Measurements from ENCODE around the gene GNG10.
"Not testable (repeated sequence)": the region's sequence is repeated elsewhere in the genome, so short reads cannot be mapped to it uniquely, and the experiment has no call there.

GNG10 gene

DNA sequence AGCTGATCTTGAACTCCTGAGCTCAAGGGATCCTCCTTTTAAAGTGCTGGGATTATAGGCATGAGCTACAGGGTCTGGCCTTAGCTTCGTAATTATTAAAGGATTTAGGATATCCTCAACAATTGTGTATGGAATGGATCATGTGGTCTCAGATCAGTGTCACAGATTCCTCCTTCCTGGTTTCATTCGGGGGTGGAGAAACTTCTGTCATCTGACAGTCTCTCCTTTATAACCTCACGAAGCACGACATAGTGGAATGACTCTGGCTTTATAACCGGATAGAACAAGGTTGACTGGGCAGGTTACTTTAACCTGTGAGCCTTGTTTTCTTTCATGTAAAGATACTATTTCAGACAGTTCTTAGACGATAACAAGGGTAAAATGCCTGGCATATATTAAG lies 4.4 kb upstream of the GNG10 start:
- no peak for DNase-seq

- no peak for DNase-seq
These were observed 2.5 kb upstream of the GNG10 start for GRCh38 chr9:111658943-111659342.

GRCh38 chr9:111659691-111660090 lies 1.7 kb upstream of the GNG10 start:
- DNase-seq: no peak

GRCh38 chr9:111661802-111662521 lies 557 bp downstream of the GNG10 start:
- peak; percentile 7 for DNase-seq

DNA sequence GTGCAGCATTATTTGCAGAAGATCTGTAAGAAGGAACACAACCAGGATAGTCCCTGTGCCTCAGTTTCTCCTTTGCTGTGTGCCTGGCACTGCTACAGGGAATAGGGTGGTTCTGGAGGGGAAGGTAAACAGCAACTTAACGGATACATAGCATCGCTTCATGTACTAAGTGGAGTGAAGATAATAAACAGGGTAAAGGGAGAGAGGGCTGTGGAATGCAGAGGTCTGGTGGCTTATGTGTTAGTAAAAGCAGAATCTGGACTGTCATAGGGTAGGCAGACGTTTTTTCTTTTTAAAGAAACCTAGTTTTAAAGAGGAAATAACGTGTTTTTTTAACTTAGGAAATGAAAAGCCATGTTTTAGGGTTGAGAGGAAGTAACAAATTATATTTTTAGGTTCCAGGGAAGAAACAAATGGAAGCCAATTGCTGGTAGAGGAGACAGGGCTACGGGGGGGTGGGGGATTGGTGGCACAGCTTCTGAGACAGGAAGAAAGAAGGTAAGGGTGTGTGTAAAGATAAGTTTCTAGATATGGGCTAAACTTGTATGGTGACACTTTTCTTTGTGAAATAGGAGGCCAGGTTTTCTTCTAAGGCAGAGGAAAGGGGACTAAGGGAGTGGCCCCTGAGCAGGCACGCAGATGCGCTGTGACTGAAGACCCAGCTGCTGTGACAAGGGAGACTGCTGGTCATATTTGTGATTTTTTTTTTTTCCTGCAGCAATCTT lies 1.3 kb downstream of the GNG10 start:
- no peak for DNase-seq

DNA sequence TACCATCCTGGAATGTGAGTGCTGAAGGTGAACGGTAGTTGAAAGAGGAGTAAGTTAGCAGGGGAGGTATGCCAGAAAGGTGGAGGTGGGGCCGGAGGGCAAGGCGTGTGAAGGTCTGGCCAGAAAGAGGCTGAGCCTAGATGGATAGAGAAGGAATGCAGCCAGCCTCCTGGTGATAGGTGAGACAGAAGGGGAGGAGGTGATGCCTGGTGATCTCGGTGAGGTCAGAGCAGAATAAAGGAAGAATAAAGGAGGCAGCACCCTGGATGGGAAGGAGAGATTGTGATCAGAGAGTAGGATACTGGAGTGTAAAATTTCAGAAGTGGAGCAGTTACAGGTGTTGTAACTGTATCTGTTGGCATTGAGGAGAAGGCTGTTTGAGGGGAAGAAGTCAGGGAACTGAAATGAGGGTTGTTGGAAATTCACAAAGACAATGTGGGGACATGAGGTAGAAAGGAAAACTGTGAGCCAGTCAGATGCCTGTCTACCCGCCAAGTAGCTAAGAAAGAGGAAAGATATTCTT lies 2.0 kb downstream of the GNG10 start:
- DNase-seq: no peak

DNA sequence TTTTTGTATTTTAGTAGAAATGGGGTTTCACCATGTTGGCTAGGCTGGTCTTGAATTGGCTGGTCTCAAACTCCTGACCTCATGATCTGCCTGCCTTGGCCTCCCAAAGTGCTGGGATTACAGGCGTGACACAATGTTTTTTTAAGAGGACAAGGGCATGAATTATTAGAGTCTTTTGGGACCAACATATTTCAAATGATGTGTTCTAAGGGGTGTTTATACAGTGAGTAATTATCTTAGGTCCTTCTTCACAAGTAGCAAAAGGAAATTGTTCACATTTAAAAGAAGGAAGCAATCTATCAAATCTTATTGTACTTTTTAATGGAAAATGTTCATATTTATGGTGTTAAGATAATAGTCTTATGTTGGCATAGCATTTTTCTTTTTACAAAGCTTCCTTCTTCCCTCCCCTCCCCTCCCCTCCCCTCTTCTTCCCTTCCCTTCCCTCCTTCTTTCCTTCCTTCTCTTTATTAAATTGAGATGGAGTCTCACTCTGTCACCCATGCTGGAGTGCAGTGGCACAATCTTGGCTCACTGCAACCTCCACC lies 6.7 kb downstream of the GNG10 start:
- DNase-seq: no peak

DNA sequence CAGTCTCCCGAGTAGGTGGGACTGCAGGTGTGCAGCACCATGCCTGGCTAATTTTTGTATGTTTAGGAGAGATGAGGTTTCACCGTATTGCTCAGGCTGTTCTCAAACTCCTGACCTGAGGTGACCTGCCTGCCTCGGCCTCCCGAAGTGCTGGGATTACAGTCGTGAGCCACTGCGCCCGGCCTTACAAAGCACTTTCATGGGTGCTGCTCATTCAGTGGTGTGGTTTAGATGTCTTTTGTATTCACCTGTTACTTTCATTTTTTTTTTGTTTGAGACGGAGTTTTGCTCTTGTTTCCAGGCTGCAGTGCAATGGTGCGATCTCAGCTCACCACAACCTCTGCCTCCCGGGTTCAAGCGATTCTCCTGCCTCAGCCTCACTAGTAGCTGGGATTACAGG lies 7.2 kb downstream of the GNG10 start:
- not testable (repeated sequence) for DNase-seq

GRCh38 chr9:111674319-111674718 lies 12.9 kb downstream of the GNG10 start:
- no peak for DNase-seq

DNA sequence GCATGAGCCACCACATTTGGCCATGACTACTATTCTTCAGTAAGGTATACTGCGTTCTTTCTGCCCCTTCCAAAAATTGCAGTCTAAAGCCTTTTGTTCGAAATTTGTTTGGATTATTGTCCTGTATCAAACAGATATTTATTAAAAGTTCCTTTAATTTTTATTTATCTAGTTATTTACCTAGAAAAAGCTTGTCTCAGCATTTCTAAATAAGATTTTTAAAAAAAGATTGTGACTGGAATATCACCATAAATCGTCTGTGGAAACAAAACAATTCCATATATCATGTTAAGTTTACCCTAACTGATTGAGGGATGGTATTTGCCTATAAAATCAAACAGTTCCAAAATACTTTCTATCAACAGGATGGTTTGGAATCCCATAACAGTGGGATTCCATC lies 14.7 kb downstream of the GNG10 start:
- no peak for DNase-seq

DNA sequence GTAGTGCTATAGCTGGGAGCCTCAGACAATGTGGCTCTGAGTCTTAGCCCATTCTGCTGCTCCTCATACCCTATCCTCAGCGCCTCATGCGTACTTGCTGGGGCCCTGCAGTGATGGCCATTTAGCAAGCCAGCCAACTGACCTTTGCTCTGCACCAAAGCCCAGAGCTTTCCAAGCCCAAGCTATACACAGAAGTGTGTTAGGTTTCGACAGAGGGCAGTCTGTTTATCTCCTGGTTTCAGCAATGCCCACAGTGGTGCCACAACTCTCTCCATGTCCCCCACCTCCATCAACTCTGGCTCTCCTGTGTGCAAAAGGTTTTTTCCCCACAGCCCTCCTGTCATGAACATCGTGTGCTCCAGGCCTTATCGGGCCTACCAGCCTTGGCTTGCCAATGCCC lies 16.9 kb downstream of the GNG10 start:
- no peak for DNase-seq

- DNase-seq: no peak
These were observed 17.8 kb downstream of the GNG10 start for GRCh38 chr9:111679199-111679598.

GRCh38 chr9:111683392-111683791 lies 22.0 kb downstream of the GNG10 start:
- DNase-seq: no peak

DNA sequence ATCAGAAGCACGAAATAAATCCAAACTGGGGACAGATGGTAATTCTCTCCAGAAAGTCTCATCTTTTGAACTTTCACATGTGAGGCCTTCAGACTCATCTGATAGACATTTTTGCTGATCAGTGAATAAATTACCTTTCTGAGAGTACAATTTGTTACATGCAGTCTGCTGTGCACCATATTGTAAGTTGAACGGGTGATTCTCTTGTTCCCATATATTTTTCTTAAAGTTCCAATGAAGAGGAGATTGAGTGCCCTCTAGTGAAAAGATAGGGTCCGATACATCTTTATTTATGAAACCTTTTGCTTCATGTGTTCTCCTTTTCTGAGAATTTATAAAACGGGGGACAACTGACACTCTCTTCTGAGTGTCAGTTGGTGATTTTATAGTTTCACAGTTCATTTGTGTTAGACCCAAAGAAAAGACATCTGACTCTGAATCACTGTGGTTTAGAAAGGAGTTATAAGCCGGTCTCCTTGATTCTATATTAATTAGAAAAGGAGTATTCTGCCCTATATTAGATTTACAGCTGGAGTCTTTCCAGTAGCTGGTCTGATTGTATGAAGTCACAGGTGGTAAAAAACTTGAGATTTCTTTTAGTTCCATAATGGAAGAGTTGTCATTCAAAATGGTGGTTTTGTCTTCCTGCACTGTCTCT lies 30.4 kb downstream of the GNG10 start:
- peak; percentile 39 for DNase-seq

- no peak for DNase-seq
These were observed 35.4 kb downstream of the GNG10 start for GRCh38 chr9:111696796-111697195.

DNA sequence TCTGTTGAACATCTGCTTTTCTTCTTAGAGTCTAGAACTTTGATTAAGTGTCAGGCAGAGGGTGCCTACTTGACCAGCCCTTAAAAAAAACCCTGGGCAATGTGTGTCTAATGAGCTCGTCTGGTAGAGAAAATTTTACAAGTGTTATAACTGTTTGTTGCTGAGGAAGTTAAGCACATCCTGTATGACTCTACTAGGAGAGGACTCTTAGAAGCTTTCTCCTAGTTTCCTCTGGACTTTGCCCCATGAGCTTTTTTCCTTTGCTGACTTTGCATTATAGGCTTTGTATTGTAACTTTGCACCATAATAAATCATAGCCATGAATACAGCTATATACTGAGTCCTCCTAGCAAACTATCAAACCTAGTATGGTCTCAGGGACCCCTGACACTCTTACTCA lies 39.4 kb downstream of the GNG10 start:
- DNase-seq: no peak

GRCh38 chr9:111704503-111704902 lies 43.1 kb downstream of the GNG10 start:
- DNase-seq: no peak

DNA sequence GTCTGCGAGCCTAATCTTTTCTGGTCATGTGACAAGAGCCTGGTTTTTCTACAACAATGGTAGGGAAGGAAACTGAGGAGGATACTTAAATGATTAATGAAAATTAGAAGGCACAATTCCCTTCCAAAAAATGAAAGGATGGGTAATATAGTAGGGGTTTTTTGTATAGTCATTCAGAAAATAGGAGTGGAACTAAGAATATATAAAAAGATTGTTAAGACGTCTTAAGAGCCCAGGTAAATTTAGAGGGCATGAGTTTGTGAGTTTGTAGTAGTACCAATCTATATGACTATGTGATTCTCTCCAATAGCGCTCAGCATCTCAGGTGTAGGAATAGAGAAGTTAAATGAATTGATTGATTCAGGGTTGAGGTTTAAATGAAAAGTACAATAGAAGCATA lies 50.1 kb downstream of the GNG10 start:
- no peak for DNase-seq

- no peak for DNase-seq
These were observed 51.0 kb downstream of the GNG10 start for GRCh38 chr9:111712369-111712768.

- peak; percentile 19 for DNase-seq
These were observed 54.1 kb downstream of the GNG10 start for GRCh38 chr9:111715471-111715870.

DNA sequence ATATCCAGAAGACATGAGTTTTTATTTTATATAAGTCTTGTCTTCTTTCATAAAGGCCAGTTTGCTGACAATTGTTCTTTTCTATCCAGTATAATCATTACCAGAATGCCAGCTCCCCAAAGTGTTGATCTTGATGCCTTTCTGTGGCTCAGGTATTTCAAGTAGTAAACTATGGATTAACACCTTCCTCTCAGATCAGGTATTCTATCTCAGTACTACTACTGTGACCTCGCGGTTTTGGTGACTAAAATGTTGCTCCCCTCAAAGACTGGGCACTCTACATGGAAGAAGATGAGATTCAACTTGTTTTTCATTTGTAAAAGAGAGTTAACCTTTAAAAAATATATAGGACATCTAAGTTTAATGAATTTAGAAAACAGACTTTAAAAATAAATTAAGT lies 58.1 kb downstream of the GNG10 start:
- no peak for DNase-seq
